ENCODE results near the gene TOP1. TPM values are rescaled to one million over a fixed set of nuclear protein-coding genes. Genes with fewer than 3 reads are reported as not detected.
"Not testable (repeated sequence)": the region's sequence is repeated elsewhere in the genome, so short reads cannot be mapped to it uniquely, and the experiment has no call there.

Gene TOP1
- total RNA-seq, 1 donor from 2014 or later = 58.9 TPM

DNA sequence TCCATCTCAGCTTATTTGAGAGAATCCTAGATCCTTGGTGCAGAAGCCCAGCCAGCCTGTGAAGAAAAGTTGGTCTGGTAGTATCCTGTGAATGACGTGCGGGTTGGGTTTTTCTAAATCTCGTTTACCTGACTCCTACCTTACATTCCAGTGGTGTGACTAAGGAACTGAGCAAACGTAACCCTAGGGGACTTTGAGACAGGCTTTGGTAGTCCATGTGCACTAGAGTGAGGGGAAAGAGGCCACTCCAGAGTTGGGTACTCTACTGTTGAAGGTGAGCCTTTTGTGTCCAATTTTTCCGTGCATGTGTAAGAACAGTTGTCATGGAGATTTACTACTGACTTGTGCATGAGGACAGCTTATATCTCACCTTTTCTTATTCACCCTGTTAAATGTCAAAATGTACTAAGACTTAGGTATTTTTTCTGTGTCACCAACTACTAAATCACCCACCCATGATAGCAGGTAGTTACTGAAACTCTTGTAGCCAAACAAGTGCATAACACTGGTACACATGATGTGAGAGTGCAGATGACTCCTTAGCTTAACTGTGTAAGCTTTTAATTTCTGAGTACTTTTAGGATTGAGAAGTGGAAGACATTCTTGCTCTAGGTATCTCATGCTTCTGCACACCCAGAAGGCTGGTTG, 82.4 kb downstream of the TOP1 start:
- TF ChIP-seq EZH2 (IDR thresholded peaks at IDR 0.05) (no peak), EZH2phosphoT487 (IDR thresholded peaks at IDR 0.05) (no peak), CTCF (IDR thresholded peaks at IDR 0.05) (no peak)
- Histone ChIP-seq H3K4me1 (no peaks in the 10 kb centered on the region), H3K9ac (no peak overlapping the region), H4K20me1 (ENCODE audit: low read depth) (no peaks in the 10 kb centered on the region), H3K4me3 (no peak overlapping the region), H3K36me3 (peaks cover 34% of the 10 kb centered on the region), H3K27me3 (no peaks in the 10 kb centered on the region), H3K27ac (no peak overlapping the region), H3K79me2 (ENCODE audit: low read depth) (peaks cover 2% of the 10 kb centered on the region), H3K4me2 (no peak overlapping the region), H3K9me3 (ENCODE audit: low read depth) (no peaks in the 10 kb centered on the region), H2AFZ (replicated peaks) (no peak overlapping the region), H3F3A (ENCODE audit: low read depth) (no peaks in the 10 kb centered on the region)
- Mint-ChIP-seq H3K27me3 (ENCODE audit: insufficient read depth, low read depth) (peaks cover 2% of the 10 kb centered on the region), H3K9me3 (no peaks in the 10 kb centered on the region), H3K27ac (no peak overlapping the region), H3K4me1 (peaks cover 9% of the 10 kb centered on the region), H3K4me3 (no peak overlapping the region), H3K36me3 (peaks cover 52% of the 10 kb centered on the region)
- no peak for DNase-seq (ENCODE audit: low spot score)

DNA sequence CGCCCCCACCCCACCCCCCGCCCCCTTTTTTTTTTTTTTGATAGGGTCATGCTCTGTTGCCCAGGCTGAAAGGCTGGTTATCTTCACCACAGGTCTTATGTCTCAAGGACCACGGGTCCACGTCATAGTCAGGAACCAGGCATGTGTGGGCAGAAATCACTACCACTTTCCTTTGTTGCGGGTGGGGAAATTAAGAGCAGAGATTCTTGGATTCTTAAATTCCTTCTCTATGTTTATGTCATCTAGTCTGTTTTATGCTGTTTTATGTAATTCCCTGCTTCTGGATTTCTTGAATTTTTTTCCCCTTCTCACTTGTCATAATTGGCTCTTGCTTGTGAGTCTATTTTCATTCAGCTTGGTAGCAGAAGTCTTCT, 82.9 kb downstream of the TOP1 start:
- peaks cover 56% of the 10 kb centered on the region for H3K36me3 Mint-ChIP-seq
- peaks cover 39% of the 10 kb centered on the region for H3K36me3 ChIP-seq
- peaks cover 9% of the 10 kb centered on the region for H3K4me1 Mint-ChIP-seq
- H3F3A ChIP-seq (ENCODE audit: low read depth) = no peaks in the 10 kb centered on the region
- H3K27ac Mint-ChIP-seq = no peak overlapping the region
- DNase-seq (ENCODE audit: low spot score) = no peak
- H4K20me1 ChIP-seq (ENCODE audit: low read depth) = no peaks in the 10 kb centered on the region
- H3K27me3 Mint-ChIP-seq (ENCODE audit: insufficient read depth, low read depth) = peaks cover 2% of the 10 kb centered on the region
- H3K27ac ChIP-seq = no peak overlapping the region
- no peak overlapping the region for H3K4me3 ChIP-seq
- no peak overlapping the region for H3K9ac ChIP-seq
- no peaks in the 10 kb centered on the region for H3K4me1 ChIP-seq
- H2AFZ ChIP-seq (replicated peaks) = no peak overlapping the region
- H3K4me2 ChIP-seq = no peak overlapping the region
- TF ChIP-seq CTCF (IDR thresholded peaks at IDR 0.05) (no peak), EZH2phosphoT487 (IDR thresholded peaks at IDR 0.05) (no peak), EZH2 (IDR thresholded peaks at IDR 0.05) (no peak)
- H3K79me2 ChIP-seq (ENCODE audit: low read depth) = peaks cover 2% of the 10 kb centered on the region
- H3K9me3 ChIP-seq (ENCODE audit: low read depth) = no peaks in the 10 kb centered on the region
- H3K4me3 Mint-ChIP-seq = no peak overlapping the region
- no peaks in the 10 kb centered on the region for H3K27me3 ChIP-seq
- H3K9me3 Mint-ChIP-seq = no peaks in the 10 kb centered on the region

DNA sequence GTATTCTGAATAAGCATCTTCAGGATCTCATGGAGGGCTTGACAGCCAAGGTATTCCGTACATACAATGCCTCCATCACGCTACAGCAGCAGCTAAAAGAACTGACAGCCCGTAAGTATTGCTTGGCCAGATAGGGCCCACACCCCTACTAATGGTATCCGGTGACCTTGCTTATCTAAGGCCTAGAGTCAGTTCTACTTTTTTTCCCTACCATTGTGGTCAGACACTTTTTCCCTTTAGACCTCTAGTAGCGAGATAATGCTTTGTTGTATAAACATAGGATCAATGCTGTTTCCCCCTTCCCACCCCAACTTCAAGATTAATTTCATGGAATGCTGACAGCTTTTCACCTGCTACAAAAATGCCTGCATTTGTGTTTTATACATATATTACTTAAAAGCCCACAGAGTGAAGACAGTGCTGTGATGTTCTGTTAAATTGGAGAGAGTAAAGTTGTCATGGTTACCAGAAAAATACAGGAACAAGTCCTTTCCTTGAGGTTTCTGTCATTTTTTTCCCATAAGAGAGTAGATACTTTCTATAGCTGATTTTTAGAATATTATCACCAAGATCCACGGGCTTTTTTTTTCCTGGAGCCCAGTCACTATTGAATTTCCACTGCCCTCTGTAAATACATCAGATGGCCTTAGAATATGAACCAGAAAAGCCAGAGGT, 87.8 kb downstream of the TOP1 start:
- Histone ChIP-seq H3K9me3 (ENCODE audit: low read depth) (no peaks in the 10 kb centered on the region), H3K4me3 (no peak overlapping the region), H3K4me2 (no peak overlapping the region), H3K9ac (no peak overlapping the region), H3K36me3 (peaks cover 42% of the 10 kb centered on the region), H4K20me1 (ENCODE audit: low read depth) (no peaks in the 10 kb centered on the region), H3K79me2 (ENCODE audit: low read depth) (no peaks in the 10 kb centered on the region), H3K27ac (no peak overlapping the region), H3F3A (ENCODE audit: low read depth) (no peaks in the 10 kb centered on the region), H2AFZ (replicated peaks) (no peak overlapping the region), H3K4me1 (no peaks in the 10 kb centered on the region), H3K27me3 (no peaks in the 10 kb centered on the region)
- Mint-ChIP-seq H3K36me3 (peaks cover 55% of the 10 kb centered on the region), H3K27ac (no peak overlapping the region), H3K27me3 (ENCODE audit: insufficient read depth, low read depth) (peaks cover 2% of the 10 kb centered on the region), H3K4me1 (no peaks in the 10 kb centered on the region), H3K9me3 (no peaks in the 10 kb centered on the region), H3K4me3 (no peak overlapping the region)
- no peak for TF ChIP-seq CTCF (IDR thresholded peaks at IDR 0.05)
- no peak for TF ChIP-seq EZH2 (IDR thresholded peaks at IDR 0.05)
- TF ChIP-seq EZH2phosphoT487 (IDR thresholded peaks at IDR 0.05) = no peak
- no peak for DNase-seq (ENCODE audit: low spot score)

DNA sequence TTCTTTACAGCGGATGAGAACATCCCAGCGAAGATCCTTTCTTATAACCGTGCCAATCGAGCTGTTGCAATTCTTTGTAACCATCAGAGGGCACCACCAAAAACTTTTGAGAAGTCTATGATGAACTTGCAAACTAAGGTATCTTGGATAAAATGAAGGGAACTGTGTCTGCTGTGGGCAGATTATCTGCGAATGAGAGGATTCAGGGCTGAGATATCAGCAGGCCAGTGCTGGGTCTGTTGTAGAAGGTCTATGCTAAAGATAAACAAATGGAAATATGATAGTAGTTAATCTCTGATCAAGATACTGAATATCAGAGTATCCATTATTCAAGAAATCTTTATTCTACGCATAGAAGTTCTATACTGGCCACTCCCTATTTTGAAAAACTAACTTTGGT, 89.5 kb downstream of the TOP1 start:
- H3K27me3 Mint-ChIP-seq (ENCODE audit: insufficient read depth, low read depth); H3K4me1 ChIP-seq; H3K4me2 ChIP-seq; DNase-seq (ENCODE audit: low spot score); H3K27ac ChIP-seq; H3K4me3 ChIP-seq; H3K79me2 ChIP-seq (ENCODE audit: low read depth); H3K27ac Mint-ChIP-seq; H3K4me3 Mint-ChIP-seq; H3F3A ChIP-seq (ENCODE audit: low read depth); H3K9me3 ChIP-seq (ENCODE audit: low read depth); H2AFZ ChIP-seq (replicated peaks); H3K9me3 Mint-ChIP-seq; H3K9ac ChIP-seq; H3K27me3 ChIP-seq; H4K20me1 ChIP-seq (ENCODE audit: low read depth); H3K4me1 Mint-ChIP-seq: not testable (repeated sequence)
- peaks cover 38% of the 10 kb centered on the region for H3K36me3 ChIP-seq
- H3K36me3 Mint-ChIP-seq = peaks cover 56% of the 10 kb centered on the region

All from neural progenitor cell (in vitro differentiated cells).